Activated CD4-positive, alpha-beta T cell treated with anti-CD3 and anti-CD28 coated beads, Interleukin-2, amount 50 U/mL, for 24 hours (primary cell): ENCODE measurements around the gene STMN3.
"Not testable (repeated sequence)": the region's sequence is repeated elsewhere in the genome, so short reads cannot be mapped to it uniquely, and the experiment has no call there.

Source experiments
- DNase-seq, 2 donors: peaks; one replicate each; pipeline ENCODE4 v3.0.0-alpha.2; 2020; ENCODE audit warnings: low read depth in 1 of 2, low spot score in 1 of 2

The STMN3 gene

GRCh38 chr20:63617876-63618265 is 35.4 kb downstream of the STMN3 start:
- DNase-seq: no peak

- no peak for DNase-seq
Measured at GRCh38 chr20:63617092-63617875, 35.9 kb downstream of the STMN3 start.

GRCh38 chr20:63613863-63614594 is 39.2 kb downstream of the STMN3 start:
- not testable (repeated sequence) for DNase-seq

- DNase-seq: no peak
Measured at GRCh38 chr20:63612276-63612931, 40.8 kb downstream of the STMN3 start.

- DNase-seq: no peak
Measured at GRCh38 chr20:63611646-63612045, 41.6 kb downstream of the STMN3 start.

GRCh38 chr20:63610581-63611435 is 42.4 kb downstream of the STMN3 start:
- DNase-seq: no peak

GRCh38 chr20:63606686-63607085 is 46.5 kb downstream of the STMN3 start:
- no peak for DNase-seq

- no peak for DNase-seq
Measured at GRCh38 chr20:63602321-63602720, 50.9 kb downstream of the STMN3 start.

- DNase-seq: not testable (repeated sequence)
Measured at GRCh38 chr20:63601679-63602078, 51.5 kb downstream of the STMN3 start.

GRCh38 chr20:63599396-63600050 is 53.7 kb downstream of the STMN3 start:
- no peak for DNase-seq

- no peak for DNase-seq
Measured at GRCh38 chr20:63598479-63599395, 54.5 kb downstream of the STMN3 start.

GRCh38 chr20:63597651-63598478 is 55.4 kb downstream of the STMN3 start:
- DNase-seq: no peak

GRCh38 chr20:63596423-63596822 is 56.8 kb downstream of the STMN3 start:
- DNase-seq: no peak

GRCh38 chr20:63595416-63596127 is 57.7 kb downstream of the STMN3 start:
- no peak for DNase-seq

GRCh38 chr20:63594043-63594561 is 59.1 kb downstream of the STMN3 start:
- DNase-seq: no peak

- DNase-seq: no peak
Measured at GRCh38 chr20:63592661-63593060, 60.6 kb downstream of the STMN3 start.

- no peak for DNase-seq
Measured at GRCh38 chr20:63591786-63592355, 61.4 kb downstream of the STMN3 start.
